ENCODE measurements around the gene BCLAF3.

- no peak for TF ChIP-seq POLR2AphosphoS5 (IDR thresholded peaks at IDR 0.05; ENCODE audit: borderline replicate concordance, low read depth, low read length)
- no peak for TF ChIP-seq EZH2 (IDR thresholded peaks at IDR 0.05)
These were observed 29.0 kb upstream of the BCLAF3 start for GRCh38 chrX:20019672-20020365.
